Measurements from ENCODE around the gene MLLT3. TPM values are rescaled to one million over a fixed set of nuclear protein-coding genes. Genes with fewer than 3 reads are reported as not detected.

Gene MLLT3
- total RNA-seq, 1 donor from 2014 or later = 3.8 TPM

DNA sequence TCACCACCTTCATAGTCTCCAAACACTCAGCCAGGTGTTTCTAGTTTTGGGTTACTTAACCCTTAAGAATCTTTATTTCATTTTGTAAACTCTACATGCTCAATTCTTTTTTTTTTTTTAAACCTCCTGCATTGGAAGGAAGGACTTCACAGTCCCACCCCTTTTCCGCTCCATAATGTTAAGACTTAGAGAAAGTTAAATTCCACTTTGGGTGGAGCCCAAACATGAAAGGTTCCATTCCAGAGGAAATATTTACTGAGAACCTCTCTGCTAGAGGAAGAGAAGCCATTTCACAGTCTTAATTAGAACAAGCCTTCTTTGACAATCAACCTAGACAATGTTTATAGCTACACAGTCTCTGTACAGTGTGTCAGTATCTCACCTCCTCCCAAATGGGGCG, 312.3 kb downstream of the MLLT3 start:
- no peak for DNase-seq (ENCODE audit: low read depth in 2 of 2)

DNA sequence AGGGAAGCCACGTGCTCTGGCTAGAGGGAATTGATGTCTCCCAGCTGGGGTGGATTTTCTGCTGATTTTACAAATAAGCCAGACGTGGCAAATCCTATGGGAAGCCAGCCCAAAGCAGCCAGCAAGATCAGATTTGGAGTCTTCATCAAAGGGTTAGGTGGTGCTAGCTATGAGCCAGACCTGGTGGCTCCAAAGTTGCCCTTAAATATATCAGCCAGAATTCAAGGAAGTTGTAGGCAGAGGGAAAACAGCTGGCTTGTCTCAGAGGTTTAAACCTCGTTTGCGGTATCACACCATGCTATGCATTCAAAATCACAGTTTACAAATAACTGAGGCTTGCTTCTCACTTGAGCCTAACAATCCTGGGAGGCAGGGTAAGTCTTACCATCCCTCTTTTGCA, 313.2 kb downstream of the MLLT3 start:
- DNase-seq (ENCODE audit: low read depth in 2 of 2) = no peak

DNA sequence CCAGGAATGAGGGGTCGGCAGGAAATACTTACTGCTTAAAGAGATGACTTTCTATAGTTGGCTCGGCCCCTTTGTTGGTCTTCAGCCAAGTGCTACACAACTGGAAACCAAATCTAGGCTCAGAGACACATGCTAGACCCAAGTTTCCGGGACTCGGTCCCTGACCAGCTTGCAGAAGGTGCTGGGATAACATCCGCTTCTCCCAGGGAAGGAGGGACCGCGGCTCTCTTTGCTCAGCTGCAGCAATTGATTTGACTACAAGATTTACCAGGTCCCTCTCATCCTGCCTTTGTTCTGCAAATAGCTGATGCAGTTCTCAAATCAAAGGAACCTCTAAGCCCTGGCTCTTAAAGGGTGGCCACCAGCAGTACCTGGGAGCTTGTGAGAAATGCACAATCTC, 314.7 kb downstream of the MLLT3 start:
- no peak for DNase-seq (ENCODE audit: low read depth in 2 of 2)

GRCh38 chr9:20305452-20305851, 316.8 kb downstream of the MLLT3 start:
- DNase-seq (ENCODE audit: low read depth in 2 of 2) = no peak

- no peak for DNase-seq (ENCODE audit: low read depth in 2 of 2)
These were observed 318.3 kb downstream of the MLLT3 start for GRCh38 chr9:20303996-20304395.

DNA sequence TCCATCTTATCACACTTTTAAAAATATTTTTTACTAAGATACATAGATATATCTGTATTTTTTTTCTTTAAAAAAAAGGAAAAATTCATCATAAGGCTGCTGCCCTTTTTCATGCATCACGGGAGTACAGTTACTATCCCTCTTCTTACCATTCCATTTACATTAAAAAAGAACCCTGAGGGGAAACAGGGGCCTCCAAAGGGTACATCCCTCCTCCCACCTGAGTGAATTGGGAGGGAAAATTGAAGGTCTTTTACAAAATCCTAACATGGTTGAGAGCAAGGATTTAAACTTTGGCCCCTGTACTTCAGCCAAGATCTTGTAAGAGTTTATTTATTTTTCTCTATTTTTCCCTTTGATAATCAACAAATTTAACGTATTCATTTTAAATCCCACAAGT, 319.2 kb downstream of the MLLT3 start:
- no peak for DNase-seq (ENCODE audit: low read depth in 2 of 2)

DNA sequence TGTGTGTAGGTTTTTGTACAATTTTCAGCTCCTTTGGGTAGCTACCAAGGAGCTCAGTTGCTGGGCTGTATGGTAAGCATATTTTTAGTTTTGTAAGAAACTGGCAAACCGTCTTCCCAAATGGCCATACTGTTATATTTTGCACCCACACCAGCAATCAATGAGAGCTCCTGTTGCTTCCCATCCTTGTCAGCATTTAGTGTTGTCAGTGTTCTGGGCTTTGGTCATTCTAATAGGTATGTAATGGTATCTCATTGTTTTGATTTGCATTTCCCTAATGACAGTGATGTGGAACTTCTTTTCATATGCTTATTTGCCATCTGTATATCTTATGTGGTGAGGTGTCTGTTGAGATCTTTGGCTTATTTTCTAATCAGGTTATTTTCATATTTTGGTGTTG, 320.1 kb downstream of the MLLT3 start:
- no peak for DNase-seq (ENCODE audit: low read depth in 2 of 2)

DNA sequence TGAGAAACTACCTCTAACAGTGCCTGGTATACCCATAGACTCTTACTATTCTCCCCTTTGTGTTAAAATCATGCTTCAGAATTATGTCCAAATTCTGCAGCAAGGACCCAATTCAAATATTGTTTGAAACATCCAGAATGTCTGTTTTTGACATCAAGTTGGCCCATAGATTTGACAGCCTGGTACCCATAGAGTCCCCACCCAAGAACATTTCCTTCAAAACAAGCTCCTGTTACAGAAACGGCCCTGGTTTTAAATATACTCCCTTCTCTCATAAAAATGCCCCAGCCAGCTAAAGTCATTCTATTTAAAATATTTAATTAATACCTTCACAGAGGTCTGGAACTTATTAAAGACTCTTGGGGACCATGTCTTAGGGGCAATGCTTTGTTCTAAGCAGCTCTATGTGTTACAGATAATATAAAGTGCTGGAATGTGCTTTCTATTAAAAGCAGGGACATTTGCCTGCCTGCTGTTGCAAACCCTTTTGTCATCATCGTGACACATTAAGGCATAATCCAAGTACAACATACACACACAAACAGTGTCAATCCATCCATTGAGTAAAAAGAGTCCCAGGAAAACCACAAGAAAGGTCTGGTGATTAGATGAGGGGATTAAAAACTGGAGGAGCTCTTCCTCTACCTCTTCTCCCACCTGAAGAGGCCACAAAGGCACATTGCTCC, 321.7 kb downstream of the MLLT3 start:
- no peak for DNase-seq (ENCODE audit: low read depth in 2 of 2)

- DNase-seq (ENCODE audit: low read depth in 2 of 2) = no peak
These were observed 324.6 kb downstream of the MLLT3 start for GRCh38 chr9:20297646-20298084.

GRCh38 chr9:20295555-20295954, 326.7 kb downstream of the MLLT3 start:
- no peak for DNase-seq (ENCODE audit: low read depth in 2 of 2)

GRCh38 chr9:20294046-20294750, 328.1 kb downstream of the MLLT3 start:
- no peak for DNase-seq (ENCODE audit: low read depth in 2 of 2)

GRCh38 chr9:20292002-20292401, 330.3 kb downstream of the MLLT3 start:
- DNase-seq (ENCODE audit: low read depth in 2 of 2) = peak; percentile 42 to 49

Other genes with a start within 250 kb of the MLLT3 start
- 77.1 and 102 TPM in 2 replicates for gene FOCAD, start 61.8 kb upstream of the MLLT3 start, total RNA-seq

Data from lung microvascular endothelial cell (primary cell).